NCI-H128 (cell line): ENCODE data around the gene RALGAPB.
"Not testable (repeated sequence)": the region's sequence is repeated elsewhere in the genome, so short reads cannot be mapped to it uniquely, and the experiment has no call there.

Experiments
- DNase-seq: peaks from one replicate; lab custom pipeline; 2025; ENCODE audit not compliant: unreplicated experiment; lab: John Stamatoyannopoulos, UW

The RALGAPB gene

DNA sequence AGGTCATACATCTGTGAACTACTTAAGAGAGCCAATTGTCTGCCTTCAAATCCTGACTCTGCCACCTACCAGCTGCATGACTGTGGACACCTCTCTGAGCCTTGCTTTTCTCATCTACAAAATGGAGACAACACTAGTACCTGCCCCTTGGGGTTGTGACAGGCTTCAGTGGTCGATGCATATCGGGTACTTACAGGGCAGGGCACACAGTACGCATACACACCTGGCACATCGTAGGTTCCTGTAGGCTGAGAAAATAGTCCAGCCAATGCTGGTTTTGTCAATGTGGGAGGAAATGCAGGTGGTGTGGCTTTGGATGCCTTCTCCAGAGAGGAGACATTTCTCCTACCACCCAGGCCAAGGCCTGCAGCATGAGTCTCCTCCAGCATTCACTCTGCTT lies 110.7 kb downstream of the RALGAPB start:
- DNase-seq, result no peak

DNA sequence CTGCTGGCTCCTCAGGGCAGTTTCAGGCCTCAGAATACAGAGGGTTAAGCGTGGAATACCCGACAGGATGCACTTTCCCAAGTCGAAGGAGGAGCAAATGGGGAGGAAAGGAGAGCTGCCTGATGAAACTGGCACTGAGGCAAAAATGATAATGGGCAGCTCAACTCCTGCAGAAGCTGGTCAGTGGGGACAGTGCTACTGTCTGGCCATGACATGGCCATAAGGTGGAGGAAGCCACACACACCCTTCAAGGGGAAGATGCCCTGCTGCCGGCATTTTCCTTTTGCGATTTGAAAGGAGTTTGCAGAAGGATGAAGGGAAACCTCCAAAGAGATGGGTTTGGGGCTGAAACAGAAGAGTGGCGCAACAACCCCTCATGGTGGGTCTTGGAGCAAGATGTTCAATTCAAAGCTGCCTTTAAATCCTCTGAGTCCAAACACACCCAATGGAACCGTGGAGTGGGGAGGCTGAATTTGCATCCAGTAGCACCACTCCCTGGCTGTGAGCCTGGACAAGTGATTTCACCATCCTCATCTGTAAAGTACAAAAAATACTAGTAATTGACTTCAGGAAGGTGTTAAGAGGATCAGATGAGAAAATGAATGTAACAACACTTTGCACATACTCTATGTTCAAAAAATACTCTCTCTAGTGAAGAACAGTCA lies 111.6 kb downstream of the RALGAPB start:
- DNase-seq, result no peak

DNA sequence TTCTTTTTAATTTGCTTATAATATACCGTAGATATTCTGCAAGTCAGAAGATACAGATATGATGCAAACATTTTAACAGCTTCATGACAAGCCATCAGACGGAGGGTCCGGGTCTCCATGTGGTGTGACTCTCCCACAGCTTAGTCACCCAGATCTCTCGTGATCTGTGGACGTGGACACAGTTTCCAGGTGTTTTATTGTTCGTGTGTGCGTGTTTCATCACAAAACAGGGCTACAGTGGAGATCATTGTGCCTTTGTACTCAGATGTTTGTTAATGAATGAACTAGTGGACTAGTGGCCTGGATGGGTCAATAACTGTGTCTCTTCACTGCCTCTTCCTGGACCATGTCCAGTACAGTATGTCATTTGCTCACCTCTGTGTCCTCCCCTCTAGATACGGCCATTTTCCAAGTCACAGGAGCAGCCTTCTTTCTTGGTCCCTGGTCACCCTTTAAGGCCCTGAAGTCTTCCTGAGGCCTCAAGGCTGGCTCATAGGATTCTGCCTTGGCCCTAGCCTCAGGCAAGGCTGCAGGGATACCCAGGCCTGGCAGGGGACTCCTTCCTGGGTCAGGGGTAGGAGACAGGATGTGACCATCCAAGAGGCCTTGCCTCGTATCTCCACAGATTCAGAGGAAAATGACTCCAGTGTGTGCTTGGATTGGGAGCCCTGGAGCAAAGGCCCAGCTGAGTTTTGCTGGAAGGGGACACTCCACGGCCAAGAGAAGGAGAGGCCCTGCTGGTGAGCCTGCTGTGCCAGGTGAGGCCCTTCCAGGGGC lies 112.9 kb downstream of the RALGAPB start:
- DNase-seq, result no peak

DNA sequence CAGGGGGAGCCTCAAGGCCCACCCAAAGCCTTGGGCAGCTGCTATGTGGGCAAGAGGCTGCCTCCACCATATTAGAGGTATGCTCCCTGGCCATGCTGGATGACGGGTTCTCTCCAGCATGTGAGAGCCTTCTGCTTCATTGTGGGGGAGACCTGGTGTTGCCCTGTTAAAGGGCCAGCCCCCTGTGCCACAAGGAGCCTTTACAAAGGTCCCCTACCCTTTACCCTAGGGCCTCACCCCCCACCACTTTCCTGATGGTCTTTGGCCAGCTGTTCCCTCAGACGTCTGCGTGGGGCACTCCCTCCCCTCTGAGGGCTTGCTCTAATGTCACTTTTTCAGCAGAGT lies 113.5 kb downstream of the RALGAPB start:
- DNase-seq, result no peak

DNA sequence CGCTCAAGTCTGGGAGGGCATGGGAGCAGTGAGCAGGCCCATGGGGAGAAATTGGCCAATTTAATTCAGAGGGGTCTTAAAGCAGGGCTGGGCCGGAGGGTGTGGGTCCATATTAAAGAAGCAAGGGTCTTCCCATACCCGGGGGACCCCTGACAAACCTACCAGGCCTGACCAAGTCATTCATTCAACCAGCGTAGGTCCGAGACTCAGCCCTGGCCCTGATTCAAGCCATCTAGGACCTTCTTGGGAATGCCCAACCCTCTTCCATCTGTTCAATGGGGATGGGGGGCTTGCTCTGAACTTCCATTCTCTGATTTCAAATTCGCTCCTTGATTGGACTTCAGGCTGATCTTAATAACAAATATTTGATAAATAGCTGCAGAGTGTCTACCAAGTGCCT lies 115.7 kb downstream of the RALGAPB start:
- no peak for DNase-seq

DNA sequence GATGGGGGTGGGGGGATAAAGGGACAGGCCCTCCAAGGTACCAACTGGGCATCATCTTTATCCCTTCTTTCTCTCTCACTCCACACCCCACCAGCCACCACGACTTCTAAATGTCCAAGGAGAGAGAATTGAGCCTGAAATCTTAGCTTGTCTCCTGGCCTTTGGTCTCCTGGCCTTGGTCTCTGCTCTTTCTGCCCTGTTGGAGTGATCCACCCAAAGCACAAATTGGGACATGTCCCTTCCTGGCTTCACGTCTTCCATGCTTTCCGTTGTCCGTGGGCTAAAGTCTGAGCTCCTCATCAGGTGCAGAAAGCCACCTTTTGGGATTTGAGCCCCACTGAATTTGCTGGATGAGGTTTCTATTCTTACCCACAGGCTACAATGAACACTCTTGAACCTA lies 116.7 kb downstream of the RALGAPB start:
- no peak for DNase-seq

DNA sequence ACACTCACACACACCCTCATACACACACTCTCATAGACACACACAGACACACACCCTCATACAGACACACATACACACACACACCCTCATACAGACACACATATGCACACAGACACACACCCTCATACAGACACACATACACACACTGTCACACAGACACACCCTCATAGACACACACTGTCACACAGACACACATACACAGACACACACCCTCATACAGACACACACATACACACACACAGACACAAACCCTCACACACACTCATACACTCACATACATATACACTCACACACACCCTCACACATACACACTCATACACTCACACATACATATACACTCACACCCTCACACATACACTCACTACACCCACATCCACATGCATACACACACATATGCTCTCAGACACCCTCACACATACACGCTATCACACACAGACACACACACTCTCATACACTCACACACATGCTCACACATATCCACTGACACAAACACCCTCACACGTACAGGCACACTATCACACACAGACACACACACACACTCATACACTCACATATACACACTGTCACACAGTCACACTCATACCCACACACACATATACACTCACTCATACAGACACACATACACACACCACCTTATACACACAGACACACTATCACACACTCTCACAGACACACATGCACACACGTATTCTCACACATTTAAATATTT lies 117.5 kb downstream of the RALGAPB start:
- no peak for DNase-seq

DNA sequence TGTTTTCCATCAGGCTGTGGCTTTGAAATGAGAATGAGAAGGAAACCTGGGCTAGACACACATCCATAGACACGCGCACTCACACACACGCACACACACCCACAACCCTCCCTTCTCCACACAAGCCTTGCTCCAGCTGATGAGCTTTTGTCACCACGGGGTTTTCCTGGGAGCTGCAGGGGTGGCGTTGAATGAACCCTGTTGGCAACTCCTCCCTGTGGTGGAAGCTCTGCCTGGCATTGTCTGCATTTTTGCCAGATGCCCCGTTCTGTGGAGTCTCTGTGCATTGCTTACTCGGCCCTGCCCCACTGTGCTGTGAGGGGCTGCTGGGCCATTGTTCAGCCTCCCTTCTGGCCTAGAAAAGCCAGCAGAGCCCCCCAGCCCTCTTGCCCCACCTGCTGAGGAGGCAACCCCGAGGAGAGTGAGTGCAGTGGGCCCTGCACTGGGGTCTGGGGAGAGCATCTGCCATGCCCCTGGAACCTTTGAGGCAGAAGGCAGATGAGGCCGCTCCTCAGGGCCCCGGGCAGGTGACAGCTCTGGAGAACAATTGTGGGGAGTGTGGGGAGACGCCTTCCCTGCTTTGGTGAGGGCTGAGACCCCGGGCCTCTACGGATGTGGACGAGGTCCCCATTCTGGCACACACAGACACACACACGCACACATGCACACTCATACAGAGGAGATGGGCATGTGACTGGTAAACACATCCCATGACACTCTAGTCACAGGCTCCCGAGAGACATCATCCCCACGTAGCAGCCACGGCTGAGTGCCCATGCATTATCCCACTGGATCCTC lies 118.2 kb downstream of the RALGAPB start:
- no peak for DNase-seq

DNA sequence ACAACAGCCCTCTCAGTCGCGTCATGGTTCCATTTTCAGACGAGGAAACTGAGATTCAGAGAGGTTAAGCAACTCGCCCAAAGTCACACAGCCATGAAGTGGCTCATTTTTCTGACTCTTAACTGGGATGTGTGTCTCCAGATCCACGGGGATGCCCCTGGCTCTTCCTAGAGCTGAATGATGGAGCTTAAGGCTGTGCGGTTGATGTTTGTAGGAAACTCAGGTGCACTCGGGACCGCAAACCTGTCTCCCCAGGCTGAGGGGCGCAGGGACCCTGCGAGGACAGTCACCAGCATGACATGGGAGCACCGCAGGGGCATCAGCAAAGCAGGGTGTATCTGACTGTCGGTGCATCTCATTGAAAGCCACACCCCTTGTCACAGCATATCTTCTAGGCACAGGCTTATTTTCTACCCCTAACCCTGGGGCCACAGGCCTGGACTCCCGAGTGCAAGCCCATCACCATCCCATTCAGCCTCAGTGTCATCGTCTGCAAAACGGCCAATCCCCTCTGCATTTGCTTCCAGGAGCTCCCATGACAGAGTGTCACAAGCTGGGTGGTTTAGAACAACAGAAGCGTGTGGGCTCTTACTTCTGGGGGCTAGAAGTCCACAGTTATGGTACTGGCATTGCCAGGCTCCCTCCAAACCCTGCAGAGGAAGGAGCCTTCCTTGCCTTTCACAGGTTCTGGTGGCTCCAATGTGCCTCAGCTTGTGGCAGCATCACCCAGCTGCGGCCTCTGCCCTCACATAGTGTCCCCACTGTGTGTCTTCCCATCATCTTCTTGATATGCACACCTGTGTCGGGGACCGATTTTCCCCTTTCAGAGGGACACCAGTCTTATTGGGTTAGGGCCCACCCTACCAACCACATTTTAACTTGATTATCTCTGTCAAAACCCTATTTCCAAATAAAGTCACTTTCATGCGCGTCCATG lies 119.1 kb downstream of the RALGAPB start:
- DNase-seq, result no peak

DNA sequence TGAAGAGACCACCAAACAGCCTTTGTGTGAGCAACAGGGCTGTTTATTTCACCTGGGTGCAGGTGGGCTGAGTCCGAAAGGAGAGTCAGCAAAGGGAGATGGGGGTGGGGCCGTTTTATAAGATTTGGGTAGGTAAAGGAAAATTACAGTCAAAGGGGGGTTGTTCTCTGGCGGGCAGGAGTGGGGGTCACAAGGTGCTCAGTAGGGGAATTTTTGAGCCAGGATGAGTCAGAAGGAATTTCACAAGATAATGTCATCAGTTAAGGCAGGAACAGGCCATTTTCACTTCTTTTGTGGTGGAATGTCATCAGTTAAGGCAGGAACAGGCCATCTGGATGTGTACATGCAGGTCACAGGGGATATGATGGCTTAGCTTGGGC lies 119.8 kb downstream of the RALGAPB start:
- not testable (repeated sequence) for DNase-seq

DNA sequence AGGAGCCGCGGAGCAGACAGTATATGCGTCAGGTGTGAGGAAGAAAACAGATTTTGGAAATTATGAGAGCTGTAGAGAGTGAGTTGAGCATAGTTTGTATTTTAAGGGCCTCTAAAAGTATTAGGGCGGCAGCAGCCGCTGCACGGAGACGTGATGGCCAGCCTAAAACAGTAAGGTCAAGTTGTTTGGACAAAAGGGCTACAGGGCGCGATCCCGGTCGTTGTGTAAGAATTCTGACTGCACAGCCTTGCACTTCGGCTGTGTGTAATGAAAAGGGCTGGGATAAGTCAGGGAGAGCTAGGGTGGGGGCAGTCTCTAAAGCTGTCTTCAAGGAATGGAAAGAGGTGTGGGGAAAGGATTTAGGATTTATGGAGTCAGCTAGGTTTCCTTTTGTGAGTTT lies 121.6 kb downstream of the RALGAPB start:
- DNase-seq, result not testable (repeated sequence)

DNA sequence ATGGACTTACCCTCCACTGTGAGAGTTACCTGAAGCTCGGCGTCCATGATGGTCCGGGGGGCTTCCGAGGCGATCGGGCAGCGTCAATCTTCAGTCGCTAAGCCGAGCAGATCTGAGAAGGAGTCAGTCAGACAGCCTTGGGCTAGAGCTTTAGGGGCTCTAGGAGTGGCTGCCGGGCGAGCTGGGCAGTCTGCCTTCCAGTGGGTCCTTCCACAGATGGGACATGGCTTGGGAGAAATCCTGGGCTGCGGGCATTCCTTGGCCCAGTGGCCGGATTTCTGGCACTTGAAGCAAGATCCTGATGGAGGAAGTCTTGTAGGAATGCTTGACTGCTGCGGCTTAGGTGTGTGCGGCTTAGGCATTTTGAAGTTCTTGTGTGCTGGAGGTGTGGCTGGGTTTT lies 123.2 kb downstream of the RALGAPB start:
- DNase-seq, result not testable (repeated sequence)

DNA sequence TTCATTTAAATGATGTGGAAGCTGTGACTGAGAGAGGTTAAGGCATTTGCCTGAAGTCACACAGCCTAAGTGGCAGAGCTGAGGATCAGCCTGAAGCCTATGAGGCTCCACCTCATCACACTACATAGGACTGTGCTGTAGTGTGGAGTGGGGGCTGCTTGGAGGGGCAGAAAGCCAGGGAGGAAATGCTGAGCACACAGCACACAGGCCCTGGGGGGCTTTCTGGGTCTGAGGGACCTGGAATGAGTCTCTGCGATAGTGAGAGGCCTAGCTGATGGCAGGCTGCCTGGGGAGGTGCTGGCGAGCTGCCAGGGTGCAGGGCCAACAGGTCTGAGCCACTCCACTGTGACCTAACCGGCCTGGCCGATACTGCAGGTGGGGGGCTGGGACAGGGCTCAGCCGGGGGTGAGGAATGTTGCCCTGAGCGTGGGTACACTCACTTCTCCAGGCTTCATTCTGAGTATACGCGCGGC lies 126.8 kb downstream of the RALGAPB start:
- DNase-seq, result no peak

DNA sequence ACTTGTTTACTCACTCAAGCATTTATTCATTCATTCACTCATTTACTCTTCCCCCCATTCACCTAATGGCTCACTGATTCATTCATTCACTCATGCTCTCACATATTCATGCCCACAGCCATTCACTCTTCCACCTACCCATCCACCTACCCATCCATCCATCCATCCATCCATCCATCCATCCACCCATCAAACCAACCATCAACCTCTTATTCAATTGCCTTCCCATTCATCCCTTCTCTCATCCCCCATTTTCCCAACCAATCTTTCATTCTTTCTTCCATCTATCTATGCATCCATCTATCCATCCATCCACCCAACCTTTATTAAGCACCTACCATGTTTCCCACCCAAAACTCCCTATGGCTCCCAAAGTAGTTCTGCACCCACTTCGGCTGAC lies 127.4 kb downstream of the RALGAPB start:
- DNase-seq, result no peak

DNA sequence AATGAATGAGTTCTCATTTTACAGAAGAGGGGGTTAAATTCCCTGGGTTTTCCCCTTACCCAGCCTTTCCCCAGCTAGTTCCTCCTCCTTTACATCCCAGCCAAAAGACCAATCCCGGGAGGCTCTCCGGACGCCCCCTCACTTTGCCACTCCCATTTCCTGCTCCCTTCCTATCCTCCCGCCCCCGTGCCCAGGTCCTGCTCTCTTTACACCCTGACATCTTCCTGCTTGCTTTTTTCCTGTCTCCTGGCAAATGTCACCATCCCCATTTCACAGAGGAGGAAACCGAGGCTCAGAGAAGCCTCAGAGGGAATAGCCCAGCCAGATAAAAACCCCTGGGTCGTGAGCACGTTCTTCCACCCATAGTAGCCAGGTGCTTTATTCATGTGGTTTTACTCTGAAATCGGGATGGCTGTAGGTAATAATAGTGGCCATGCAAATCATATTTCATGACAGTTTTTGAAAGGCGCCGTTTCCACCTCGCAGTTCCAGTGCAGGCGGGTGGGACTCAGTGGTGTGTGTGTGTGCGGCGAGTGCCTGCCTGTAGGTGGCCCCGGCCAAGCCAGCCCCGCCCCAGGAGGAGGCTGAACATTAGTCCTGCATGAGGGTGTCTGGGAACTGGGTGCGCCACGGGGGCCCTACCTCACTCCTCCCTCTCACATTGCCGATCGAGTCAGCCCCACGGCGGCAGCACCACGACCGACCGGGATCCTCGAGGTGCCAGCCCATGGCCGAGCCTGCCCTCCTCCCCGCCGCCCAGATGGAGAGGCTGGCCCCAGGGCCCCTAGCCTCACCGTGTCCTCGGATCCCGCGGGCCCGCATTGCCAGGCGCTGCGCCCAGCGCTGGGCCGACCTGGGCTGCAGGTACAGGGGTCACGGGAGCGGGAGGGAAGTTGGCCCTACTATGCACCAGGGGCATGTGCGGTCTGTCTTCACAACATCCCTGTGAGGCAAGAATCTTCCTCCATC lies 128.9 kb downstream of the RALGAPB start, which contains the start of gene ARHGAP40:
Gene ARHGAP40 (plus strand): TSS at position 594 of the 969 bp plus-strand sequence.
- DNase-seq, result no peak

DNA sequence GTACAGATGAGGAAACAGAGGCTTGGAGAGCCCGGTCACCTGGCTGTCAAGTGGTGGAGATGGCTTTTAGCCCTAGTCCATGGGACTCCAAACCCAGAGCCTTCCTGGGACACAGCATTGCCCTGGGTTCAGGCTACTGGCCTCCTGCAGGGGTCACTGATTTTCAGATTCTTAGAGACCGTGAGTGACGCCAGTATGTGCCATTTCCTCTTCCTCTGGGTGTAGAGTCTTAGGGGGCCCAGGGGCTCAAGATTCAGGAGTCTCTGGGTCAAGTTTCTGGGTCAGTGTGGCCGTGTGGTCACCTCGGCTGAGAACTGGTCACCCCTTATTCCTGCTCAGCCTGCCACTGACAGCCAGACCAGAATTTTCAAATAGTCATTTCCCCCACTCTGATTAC lies 129.5 kb downstream of the RALGAPB start:
- no peak for DNase-seq

DNA sequence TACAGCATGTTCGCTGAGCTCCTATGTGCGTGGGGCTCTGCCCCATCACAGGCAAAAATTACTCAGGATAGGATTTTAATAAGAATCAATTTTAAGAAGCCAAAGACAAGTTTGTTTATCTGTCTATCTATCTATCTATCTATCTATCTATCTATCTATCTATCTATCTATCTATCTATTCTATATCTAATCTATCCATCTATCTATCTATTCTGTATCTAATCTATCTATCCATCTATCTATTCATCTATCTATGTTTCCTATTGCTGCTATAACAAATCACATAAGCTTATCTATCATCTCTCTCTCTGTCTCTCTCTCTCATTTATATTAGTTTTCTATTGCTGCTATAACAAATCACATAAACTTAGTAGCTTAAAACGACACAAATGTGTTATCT lies 130.6 kb downstream of the RALGAPB start:
- DNase-seq, result no peak

DNA sequence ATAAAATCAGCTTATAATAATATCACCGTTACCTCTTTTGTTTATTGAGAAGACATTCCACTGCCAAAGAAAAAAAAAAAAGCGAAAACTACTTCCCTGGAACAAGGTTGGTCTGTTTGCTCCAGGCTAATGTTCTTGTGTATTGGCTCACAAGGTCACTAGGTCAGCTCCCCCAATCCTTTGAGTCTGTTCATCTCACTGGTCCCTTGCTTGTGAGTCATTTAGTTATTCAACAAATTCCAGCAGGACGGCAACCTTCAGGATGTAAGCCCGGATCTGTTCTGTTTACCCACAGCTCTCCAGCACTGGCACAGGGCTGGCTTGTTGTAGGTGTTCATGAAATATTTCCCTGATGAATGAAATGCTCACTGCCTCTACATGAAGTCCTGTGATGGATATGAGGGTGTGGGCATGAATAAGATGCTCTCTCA lies 132.2 kb downstream of the RALGAPB start:
- no peak for DNase-seq

DNA sequence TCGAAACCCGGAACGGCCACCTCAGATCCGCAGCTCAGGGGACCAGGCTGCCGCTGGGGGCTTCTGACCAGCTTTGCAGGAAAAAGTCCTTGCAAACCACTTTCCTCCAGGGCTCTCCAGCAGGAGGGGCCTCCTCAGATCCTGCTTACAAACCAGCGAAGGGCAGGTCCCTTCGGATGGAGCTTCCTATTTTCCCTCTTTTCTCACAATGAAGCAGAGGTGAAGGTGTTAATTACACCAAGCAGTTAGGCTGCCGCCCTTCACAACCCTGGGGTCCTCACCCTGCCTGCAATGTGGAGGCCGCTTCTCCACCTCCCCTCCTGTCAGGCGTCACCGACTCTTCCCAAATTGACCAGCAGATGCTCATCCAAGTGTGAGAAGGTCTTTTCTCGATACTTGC lies 134.7 kb downstream of the RALGAPB start:
- no peak for DNase-seq
